MM.1S (cell line): ENCODE results near the gene CAD.

Source experiments
- DNase-seq: peaks from one replicate; pipeline ENCODE4 v3.0.0-alpha.2; 2015
- H2AFZ ChIP-seq: fragments of 300-600 bp; sonication (generic); 2 replicates; pipeline ENCODE4 v1.6.0; 2016; ENCODE audit warnings: antibody characterized with exemption, low read length
- H3F3A ChIP-seq: fragments of 300-600 bp; sonication (generic); 2 replicates; pipeline ENCODE4 v1.6.1; 2016; ENCODE audit warnings: mild to moderate bottlenecking, antibody characterized with exemption, low read length, moderate library complexity, mixed read lengths; ENCODE audit not compliant: insufficient read depth
- H3K27ac ChIP-seq: fragments of 300-600 bp; sonication (generic); 2 replicates; pipeline ENCODE4 v1.5.1; 2016; ENCODE audit warnings: mild to moderate bottlenecking, low read length
- H3K27me3 ChIP-seq: fragments of 300-600 bp; sonication (generic); replicated peaks from 2 replicates; pipeline ENCODE4 v1.6.0; 2016; ENCODE audit warnings: low read length; ENCODE audit not compliant: insufficient read depth
- H3K36me3 ChIP-seq: fragments of 300-600 bp; sonication (generic); replicated peaks from 2 replicates; pipeline ENCODE4 v1.6.1; 2016; ENCODE audit warnings: mild to moderate bottlenecking, low read length, mixed read lengths; ENCODE audit not compliant: insufficient read depth
- H3K4me1 ChIP-seq: fragments of 300-600 bp; sonication (generic); 2 replicates; pipeline ENCODE4 v1.6.1; 2016; ENCODE audit warnings: low read length, mixed read lengths
- H3K4me2 ChIP-seq: fragments of 300-600 bp; sonication (generic); 2 replicates; pipeline ENCODE4 v1.6.0; 2016; ENCODE audit warnings: low read depth, low read length
- H3K4me3 ChIP-seq: fragments of 300-600 bp; sonication (generic); 2 replicates; pipeline ENCODE4 v1.5.1; 2016; ENCODE audit warnings: low read length, mixed read lengths
- H3K79me2 ChIP-seq: fragments of 300-600 bp; sonication (generic); 2 replicates; pipeline ENCODE4 v1.6.1; 2016; ENCODE audit warnings: mixed run types, low read length, mixed read lengths
- H3K9ac ChIP-seq: fragments of 300-600 bp; sonication (generic); 2 replicates; pipeline ENCODE4 v1.6.1; 2016; ENCODE audit warnings: low read length, mixed read lengths
- H3K9me2 ChIP-seq: fragments of 300-600 bp; sonication (generic); replicated peaks from 2 replicates; pipeline ENCODE4 v1.6.1; 2016; ENCODE audit warnings: mild to moderate bottlenecking, low read length, mixed read lengths; ENCODE audit not compliant: insufficient read depth
- H3K9me3 ChIP-seq: fragments of 300-600 bp; sonication (generic); replicated peaks from 2 replicates; pipeline ENCODE4 v1.6.1; 2016; ENCODE audit warnings: mild to moderate bottlenecking, low read length, mixed read lengths; ENCODE audit not compliant: insufficient read depth
- H4K20me1 ChIP-seq: fragments of 300-600 bp; sonication (generic); 2 replicates; pipeline ENCODE4 v1.6.1; 2016; ENCODE audit warnings: mild to moderate bottlenecking, low read length, moderate library complexity, mixed read lengths; ENCODE audit not compliant: insufficient read depth
- CTCF ChIP-seq: fragments of 300-600 bp; sonication (generic); IDR thresholded peaks from 2 replicates; pipeline ENCODE4 v1.5.1; 2016; ENCODE audit warnings: antibody characterized with exemption, low read length, mixed read lengths
- EZH2 ChIP-seq: fragments of 300-600 bp; sonication (generic); optimal IDR thresholded peaks from 2 replicates; pipeline ENCODE3; 2017; ENCODE audit warnings: low read depth, mild to moderate bottlenecking, antibody characterized with exemption, low read length, mixed read lengths
- EZH2phosphoT487 ChIP-seq: fragments of 300-600 bp; sonication (generic); IDR thresholded peaks from 2 replicates; pipeline ENCODE4 v1.6.1; 2018; ENCODE audit warnings: antibody characterized with exemption, low read length

Gene CAD

GRCh38 chr2:27202854-27203253 is 14.3 kb upstream of the CAD start:
- Histone ChIP-seq H3F3A (peaks cover 2% of the 10 kb centered on the region; the same call in 1 of the 2 replicates), H3K9me3 (no peaks in the 10 kb centered on the region), H3K79me2 (no peaks in the 10 kb centered on the region), H3K27ac (no peak overlapping the region), H2AFZ (no peak overlapping the region), H3K9me2 (no peaks in the 10 kb centered on the region), H4K20me1 (no peaks in the 10 kb centered on the region), H3K4me3 (no peak overlapping the region), H3K4me2 (no peak overlapping the region), H3K9ac (no peak overlapping the region), H3K4me1 (peaks cover 15% of the 10 kb centered on the region), H3K27me3 (no peaks in the 10 kb centered on the region), H3K36me3 (no peaks in the 10 kb centered on the region; the same call in 1 of the 2 replicates)
- no peak for DNase-seq
- TF ChIP-seq EZH2 (no peak), CTCF (no peak), EZH2phosphoT487 (no peak)

DNA sequence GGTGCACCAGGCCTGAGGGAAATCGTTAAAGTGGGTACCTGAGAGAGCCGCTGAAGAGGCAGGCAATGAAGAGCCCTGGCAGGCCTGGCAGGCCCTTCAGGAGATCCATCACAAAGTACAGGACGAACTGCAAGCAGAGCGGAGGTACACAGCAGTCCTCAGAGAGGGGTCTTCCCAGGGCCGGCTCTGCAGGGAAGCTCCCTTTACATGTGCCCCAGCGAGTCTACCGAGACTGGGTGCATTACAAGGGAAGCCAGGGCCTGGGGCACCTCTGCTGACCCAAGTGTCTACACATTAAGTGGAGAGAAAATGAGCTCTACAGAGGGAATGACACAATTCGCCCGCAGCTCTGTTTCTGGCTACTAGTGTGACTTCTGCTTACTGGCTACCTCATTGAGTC is 13.4 kb upstream of the CAD start:
- H3K4me2 ChIP-seq: no peak overlapping the region
- no peaks in the 10 kb centered on the region for H3F3A ChIP-seq
- H3K27me3 ChIP-seq: no peaks in the 10 kb centered on the region
- no peaks in the 10 kb centered on the region for H3K9me3 ChIP-seq
- H3K9me2 ChIP-seq: no peaks in the 10 kb centered on the region
- H3K4me1 ChIP-seq: peaks cover 12% of the 10 kb centered on the region
- no peaks in the 10 kb centered on the region; the same call in 1 of the 2 replicates for H3K36me3 ChIP-seq
- H3K27ac ChIP-seq: no peak overlapping the region
- no peaks in the 10 kb centered on the region for H4K20me1 ChIP-seq
- no peak overlapping the region for H2AFZ ChIP-seq
- no peak overlapping the region for H3K9ac ChIP-seq
- TF ChIP-seq EZH2 (no peak), EZH2phosphoT487 (no peak), CTCF (no peak)
- H3K4me3 ChIP-seq: no peak overlapping the region
- H3K79me2 ChIP-seq: 0 out of 2 replicates have a peak, but pooled peaks cover 3% of the 10 kb centered on the region
- DNase-seq: no peak

DNA sequence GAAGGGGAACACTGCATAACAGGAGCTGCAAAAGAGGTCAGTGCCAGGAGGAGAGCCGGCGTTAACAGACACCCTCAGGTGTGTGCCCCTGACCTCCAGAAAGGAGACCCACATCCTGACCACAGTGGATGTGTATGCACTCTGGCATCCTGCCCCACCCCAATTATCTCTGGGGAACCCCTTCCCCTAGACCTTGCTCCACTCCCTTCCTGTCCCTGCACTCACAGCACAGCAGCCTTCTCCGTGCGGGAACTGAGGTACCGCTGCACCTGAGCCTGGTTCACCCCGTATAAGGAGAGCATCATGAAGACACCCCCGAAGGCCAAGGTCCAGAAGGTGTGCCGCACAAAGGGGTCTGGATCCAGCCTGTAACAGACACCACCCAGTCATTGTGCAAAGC is 12.6 kb upstream of the CAD start:
- Histone ChIP-seq H3F3A (no peaks in the 10 kb centered on the region), H2AFZ (no peak overlapping the region), H3K27me3 (no peaks in the 10 kb centered on the region), H3K79me2 (0 out of 2 replicates have a peak, but pooled peaks cover 6% of the 10 kb centered on the region), H3K27ac (no peak overlapping the region), H3K9me2 (no peaks in the 10 kb centered on the region), H3K4me1 (peaks cover 12% of the 10 kb centered on the region), H3K4me2 (no peak overlapping the region), H3K4me3 (no peak overlapping the region), H4K20me1 (no peaks in the 10 kb centered on the region), H3K9ac (no peak overlapping the region), H3K9me3 (no peaks in the 10 kb centered on the region), H3K36me3 (no peaks in the 10 kb centered on the region; the same call in 1 of the 2 replicates)
- TF ChIP-seq CTCF (no peak), EZH2 (no peak), EZH2phosphoT487 (no peak)
- no peak for DNase-seq
